HG03442 (cell line): ENCODE data around the gene IPO9.
"Not testable (repeated sequence)": the region's sequence is repeated elsewhere in the genome, so short reads cannot be mapped to it uniquely, and the experiment has no call there.

Source experiments
- ATAC-seq: cut with Tn5 transposase; IDR thresholded peaks from one replicate; pipeline ENCODE4 v1.9.1; 2021; ENCODE audit warnings: mild to moderate bottlenecking, moderate library complexity; ENCODE audit not compliant: unreplicated experiment

The IPO9 gene

GRCh38 chr1:201900476-201900875, 71.5 kb downstream of the IPO9 start:
- no peak for ATAC-seq

GRCh38 chr1:201901036-201901435, 72.1 kb downstream of the IPO9 start:
- ATAC-seq, result not testable (repeated sequence)

GRCh38 chr1:201902198-201902597, 73.2 kb downstream of the IPO9 start:
- ATAC-seq, result no peak

GRCh38 chr1:201903135-201903534, 74.2 kb downstream of the IPO9 start:
- no peak for ATAC-seq

- no peak for ATAC-seq
Observed at GRCh38 chr1:201904579-201904978, 75.6 kb downstream of the IPO9 start.

GRCh38 chr1:201905234-201905890, 76.4 kb downstream of the IPO9 start:
- no peak for ATAC-seq

- ATAC-seq, result no peak
Observed at GRCh38 chr1:201906336-201906735, 77.4 kb downstream of the IPO9 start.

GRCh38 chr1:201907621-201908020, 78.7 kb downstream of the IPO9 start:
- ATAC-seq, result no peak

- no peak for ATAC-seq
Observed at GRCh38 chr1:201911826-201912571, 83.0 kb downstream of the IPO9 start.

GRCh38 chr1:201912832-201913231, 83.9 kb downstream of the IPO9 start:
- no peak for ATAC-seq

- no peak for ATAC-seq
Observed at GRCh38 chr1:201914456-201915235, 85.7 kb downstream of the IPO9 start.

- no peak for ATAC-seq
Observed at GRCh38 chr1:201916649-201917249, 87.8 kb downstream of the IPO9 start.

- no peak for ATAC-seq
Observed at GRCh38 chr1:201917362-201918033, 88.5 kb downstream of the IPO9 start.

- no peak for ATAC-seq
Observed at GRCh38 chr1:201918343-201918742, 89.4 kb downstream of the IPO9 start.

- ATAC-seq, result no peak
Observed at GRCh38 chr1:201921952-201922558, 93.1 kb downstream of the IPO9 start.

- no peak for ATAC-seq
Observed at GRCh38 chr1:201925301-201925567, 96.3 kb downstream of the IPO9 start.

- ATAC-seq, result no peak
Observed at GRCh38 chr1:201925981-201926645, 97.2 kb downstream of the IPO9 start.

GRCh38 chr1:201928266-201928665, 99.3 kb downstream of the IPO9 start:
- ATAC-seq, result no peak

GRCh38 chr1:201930137-201930536, 101.2 kb downstream of the IPO9 start:
- ATAC-seq, result no peak

GRCh38 chr1:201930803-201931202, 101.8 kb downstream of the IPO9 start:
- ATAC-seq, result no peak
